ENCODE data around the gene RAB3GAP1.

Gene RAB3GAP1

DNA sequence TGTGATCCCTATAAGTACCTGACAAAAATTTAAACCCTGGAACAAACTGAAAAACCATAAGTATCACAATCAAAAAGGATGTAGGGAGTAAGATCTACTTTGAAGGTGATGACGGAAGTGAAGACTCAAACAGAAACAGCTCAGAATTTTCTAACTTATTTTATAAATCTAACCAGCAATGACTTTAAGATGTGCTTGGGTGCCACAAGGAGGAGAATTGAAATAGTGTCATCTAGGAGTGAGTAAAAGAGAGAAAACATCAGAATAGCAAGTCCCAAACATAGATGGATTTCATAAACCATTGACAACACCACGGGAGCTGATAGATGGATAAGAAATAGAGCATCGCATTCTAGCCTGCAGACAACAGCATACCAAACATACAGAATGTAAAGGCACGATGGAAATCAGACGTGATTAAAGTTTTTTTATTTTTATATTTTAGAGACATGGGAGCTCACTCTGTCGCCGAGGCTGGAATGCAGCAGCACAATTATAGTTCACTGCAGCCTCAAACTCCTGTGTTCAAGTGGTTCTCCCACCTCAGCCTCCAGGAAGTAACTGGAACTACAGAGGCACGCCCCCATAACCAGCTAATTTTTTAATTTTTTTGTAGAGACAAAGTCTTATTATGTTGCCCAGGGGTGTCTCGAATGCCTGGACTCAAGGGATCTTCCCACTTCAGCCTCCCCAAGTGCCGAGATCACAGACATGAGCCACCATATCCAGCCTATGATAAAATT lies 41.7 kb upstream of the RAB3GAP1 start:
- POLR2A ChIA-PET, result no interaction called here
- TF ChIP-seq, protein P1, sequence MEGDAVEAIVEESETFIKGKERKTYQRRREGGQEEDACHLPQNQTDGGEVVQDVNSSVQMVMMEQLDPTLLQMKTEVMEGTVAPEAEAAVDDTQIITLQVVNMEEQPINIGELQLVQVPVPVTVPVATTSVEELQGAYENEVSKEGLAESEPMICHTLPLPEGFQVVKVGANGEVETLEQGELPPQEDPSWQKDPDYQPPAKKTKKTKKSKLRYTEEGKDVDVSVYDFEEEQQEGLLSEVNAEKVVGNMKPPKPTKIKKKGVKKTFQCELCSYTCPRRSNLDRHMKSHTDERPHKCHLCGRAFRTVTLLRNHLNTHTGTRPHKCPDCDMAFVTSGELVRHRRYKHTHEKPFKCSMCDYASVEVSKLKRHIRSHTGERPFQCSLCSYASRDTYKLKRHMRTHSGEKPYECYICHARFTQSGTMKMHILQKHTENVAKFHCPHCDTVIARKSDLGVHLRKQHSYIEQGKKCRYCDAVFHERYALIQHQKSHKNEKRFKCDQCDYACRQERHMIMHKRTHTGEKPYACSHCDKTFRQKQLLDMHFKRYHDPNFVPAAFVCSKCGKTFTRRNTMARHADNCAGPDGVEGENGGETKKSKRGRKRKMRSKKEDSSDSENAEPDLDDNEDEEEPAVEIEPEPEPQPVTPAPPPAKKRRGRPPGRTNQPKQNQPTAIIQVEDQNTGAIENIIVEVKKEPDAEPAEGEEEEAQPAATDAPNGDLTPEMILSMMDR (IDR thresholded peaks at IDR 0.05; ENCODE audit: insufficient read depth, low read length, missing control alignments), result no peak
- H3K4me3 ChIP-seq (ENCODE audit: low read depth, low read length), result no peak overlapping the region
- CTCF ChIA-PET, result interaction anchor here (1.3 to 1.7 kb wide), 4 partner anchors 9 to 699 kb away, joined by 4 to 7 read pairs (median 5); no protein-coding TSS in a partner anchor
- no peak for DNase-seq (ENCODE audit: low read depth, low spot score)

DNA sequence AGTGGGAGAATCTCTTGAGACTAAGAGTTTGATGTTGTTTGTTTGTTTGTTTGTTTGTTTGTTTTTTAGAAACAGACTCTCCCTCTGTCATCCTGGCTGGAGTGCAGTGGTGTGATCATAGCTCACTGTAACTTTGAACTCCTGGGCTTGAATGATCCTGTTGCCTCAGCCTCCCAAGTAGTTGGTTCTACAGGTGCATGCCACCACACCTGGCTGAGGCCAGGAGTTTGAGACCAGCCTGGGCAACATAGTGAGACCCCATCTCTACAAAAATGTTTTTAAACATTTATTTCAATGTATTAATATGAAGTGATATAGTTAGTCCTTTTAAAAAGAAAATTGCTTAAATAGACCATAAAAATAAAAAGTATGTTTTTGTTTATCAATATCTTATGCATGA lies 40.5 kb upstream of the RAB3GAP1 start:
- CTCF ChIA-PET, result interaction anchor here (1.2 kb wide), 1 partner anchor 8 kb away, joined by 4 read pairs; no protein-coding TSS in a partner anchor
- POLR2A ChIA-PET, result no interaction called here
- no peak for DNase-seq (ENCODE audit: low read depth, low spot score)
- TF ChIP-seq, protein P1 (IDR thresholded peaks at IDR 0.05; ENCODE audit: insufficient read depth, low read length, missing control alignments), result no peak
- no peak overlapping the region for H3K4me3 ChIP-seq (ENCODE audit: low read depth, low read length)

DNA sequence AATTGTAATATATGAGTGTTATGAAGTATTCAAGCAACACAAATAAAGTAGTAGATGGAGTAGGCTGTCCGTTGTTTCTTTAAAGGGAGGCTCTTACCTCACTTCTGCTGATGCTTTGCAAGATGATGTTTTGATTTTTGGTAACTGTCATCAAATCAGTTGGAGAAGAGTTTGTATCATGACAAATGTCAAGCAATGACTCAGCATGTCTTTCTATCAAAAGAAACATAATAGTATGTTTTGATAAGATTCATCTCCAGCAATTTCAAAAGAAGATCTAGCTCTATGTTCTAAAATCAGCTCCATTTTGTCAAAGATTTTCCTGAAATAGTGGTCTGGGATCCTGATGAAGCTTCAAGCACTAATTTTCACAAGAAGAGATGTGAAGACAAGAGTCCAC lies 30.5 kb upstream of the RAB3GAP1 start:
- no peak overlapping the region for H3K4me3 ChIP-seq (ENCODE audit: low read depth, low read length)
- TF ChIP-seq, protein P1 (IDR thresholded peaks at IDR 0.05; ENCODE audit: insufficient read depth, low read length, missing control alignments), result no peak
- no peak for DNase-seq (ENCODE audit: low read depth, low spot score)
- POLR2A ChIA-PET, result no interaction called here
- CTCF ChIA-PET, result interaction anchor here (1.2 kb wide), 1 partner anchor 18 kb away, joined by 3 read pairs; no protein-coding TSS in a partner anchor

DNA sequence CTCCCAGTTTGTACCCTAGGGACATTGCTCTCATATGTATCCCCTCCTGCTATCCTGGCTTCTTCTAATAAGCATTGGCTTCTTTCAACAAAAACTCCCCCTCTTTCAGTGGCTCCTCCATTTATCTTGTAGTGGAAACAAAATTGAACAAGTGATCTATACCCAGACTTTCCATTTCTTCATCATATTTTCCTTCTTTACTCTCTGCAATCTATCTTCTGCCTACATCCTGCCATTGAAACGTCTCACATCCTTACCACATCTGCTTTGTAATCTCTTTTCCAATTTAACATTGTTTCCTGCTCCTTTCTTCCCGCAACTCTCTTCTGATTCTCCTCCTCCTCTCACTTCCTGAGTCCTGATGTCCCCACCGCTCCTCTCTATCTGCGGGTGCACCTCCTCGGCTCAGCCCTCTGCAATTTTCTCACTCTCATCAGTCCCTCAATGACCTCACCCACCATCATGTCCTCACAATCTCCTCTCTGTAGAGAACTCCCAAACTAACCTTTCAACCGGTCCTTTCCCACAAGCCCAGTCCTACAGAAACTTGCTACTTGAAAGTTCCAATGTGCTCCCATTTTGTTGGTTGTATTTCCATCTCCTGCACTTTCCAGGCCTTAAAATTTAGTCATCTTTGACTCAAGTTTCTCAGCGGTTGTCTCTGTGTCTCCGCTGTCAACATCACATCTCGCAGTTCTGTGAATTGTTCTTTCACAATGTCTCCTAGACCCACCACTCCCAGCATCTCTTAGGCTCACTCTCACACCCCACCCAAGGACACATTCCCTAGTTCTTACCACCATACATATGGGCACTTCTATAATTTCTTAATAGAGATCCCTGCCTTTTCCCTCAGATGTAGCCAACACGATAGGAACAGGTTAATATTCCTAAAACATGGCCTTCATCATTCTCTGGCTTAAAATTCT lies 28.9 kb upstream of the RAB3GAP1 start:
- no peak for DNase-seq (ENCODE audit: low read depth, low spot score)
- TF ChIP-seq, protein P1 (IDR thresholded peaks at IDR 0.05; ENCODE audit: insufficient read depth, low read length, missing control alignments), result no peak
- ChIA-PET POLR2A (no interaction called here), CTCF (no interaction called here)
- no peak overlapping the region for H3K4me3 ChIP-seq (ENCODE audit: low read depth, low read length)

DNA sequence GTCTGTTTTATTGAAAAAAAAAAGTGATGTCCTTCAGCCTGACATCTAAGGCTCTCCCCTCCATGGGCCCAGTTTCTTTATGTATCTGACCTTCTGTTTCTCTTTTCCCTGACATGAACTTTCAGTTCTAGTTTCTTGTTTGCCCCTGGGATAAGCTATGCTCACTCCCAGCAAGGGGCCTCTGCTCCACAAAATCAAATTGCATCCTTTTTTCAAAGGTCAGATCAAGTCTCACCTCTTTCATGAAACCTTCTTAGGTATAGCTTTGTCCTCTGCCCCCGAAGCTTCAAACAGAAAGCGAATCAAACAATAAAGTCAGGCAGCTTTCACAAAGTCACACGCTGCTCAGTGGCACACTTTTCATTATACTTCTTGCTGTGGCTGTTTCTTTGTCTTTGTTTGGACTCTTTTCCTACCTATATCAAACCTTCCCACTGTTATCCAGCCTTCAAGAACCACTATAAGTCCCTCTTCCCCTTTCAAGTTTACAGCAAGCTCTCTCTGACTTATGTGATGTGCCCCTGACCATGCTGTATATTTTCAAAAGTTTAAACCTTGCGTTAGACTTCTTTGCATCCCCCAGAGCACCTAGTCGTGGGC lies 28.1 kb upstream of the RAB3GAP1 start:
- CTCF ChIA-PET, result interaction anchor here (2.0 kb wide), 1 partner anchor 20 kb away, joined by 4 read pairs; no protein-coding TSS in a partner anchor
- no peak for DNase-seq (ENCODE audit: low read depth, low spot score)
- no peak overlapping the region for H3K4me3 ChIP-seq (ENCODE audit: low read depth, low read length)
- POLR2A ChIA-PET, result no interaction called here
- TF ChIP-seq, protein P1 (IDR thresholded peaks at IDR 0.05; ENCODE audit: insufficient read depth, low read length, missing control alignments), result no peak

Data from AG04449 (cell line).